C4-2B (cell line): ENCODE results near the gene TBC1D4.

Experiments used
- ZFX ChIP-seq: fragments of 450-650 bp; IDR thresholded peaks from 2 replicates; pipeline ENCODE4 v1.6.1; 2017
- TF ChIP-seq, protein P1 (sequence below): fragments of 450-650 bp; conservative IDR thresholded peaks from 2 replicates; pipeline ENCODE4 v1.5.1; 2017; ENCODE audit warnings: mild to moderate bottlenecking

DNA sequence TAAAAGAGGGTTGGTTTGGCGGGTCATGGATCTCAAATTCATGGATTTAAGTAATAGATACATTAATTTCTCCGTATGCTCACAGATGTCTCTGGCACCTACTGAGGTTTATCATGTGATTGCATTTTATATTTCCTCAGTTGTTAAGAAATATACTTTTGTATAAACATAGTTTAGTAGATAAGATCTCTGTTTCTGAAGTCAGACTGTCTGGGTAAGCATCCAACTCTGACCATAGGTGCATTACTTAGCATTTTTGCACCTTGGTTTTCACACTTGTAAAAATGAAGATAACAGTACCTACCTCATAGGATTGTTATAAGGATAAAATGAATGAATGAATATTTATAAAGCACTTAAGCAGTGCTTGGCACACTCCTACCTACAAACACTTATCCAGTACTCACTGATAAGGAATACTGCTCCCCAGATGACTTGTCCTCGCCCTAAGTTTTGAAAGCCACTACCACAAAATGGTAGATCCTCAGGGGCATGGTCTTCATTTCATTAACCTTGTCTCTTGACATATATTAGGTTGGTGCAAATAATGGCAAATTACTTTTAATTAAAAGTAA lies 29.2 kb upstream of the TBC1D4 start:
- TF ChIP-seq, protein P1, sequence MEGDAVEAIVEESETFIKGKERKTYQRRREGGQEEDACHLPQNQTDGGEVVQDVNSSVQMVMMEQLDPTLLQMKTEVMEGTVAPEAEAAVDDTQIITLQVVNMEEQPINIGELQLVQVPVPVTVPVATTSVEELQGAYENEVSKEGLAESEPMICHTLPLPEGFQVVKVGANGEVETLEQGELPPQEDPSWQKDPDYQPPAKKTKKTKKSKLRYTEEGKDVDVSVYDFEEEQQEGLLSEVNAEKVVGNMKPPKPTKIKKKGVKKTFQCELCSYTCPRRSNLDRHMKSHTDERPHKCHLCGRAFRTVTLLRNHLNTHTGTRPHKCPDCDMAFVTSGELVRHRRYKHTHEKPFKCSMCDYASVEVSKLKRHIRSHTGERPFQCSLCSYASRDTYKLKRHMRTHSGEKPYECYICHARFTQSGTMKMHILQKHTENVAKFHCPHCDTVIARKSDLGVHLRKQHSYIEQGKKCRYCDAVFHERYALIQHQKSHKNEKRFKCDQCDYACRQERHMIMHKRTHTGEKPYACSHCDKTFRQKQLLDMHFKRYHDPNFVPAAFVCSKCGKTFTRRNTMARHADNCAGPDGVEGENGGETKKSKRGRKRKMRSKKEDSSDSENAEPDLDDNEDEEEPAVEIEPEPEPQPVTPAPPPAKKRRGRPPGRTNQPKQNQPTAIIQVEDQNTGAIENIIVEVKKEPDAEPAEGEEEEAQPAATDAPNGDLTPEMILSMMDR: 0 out of 2 replicates have a peak, but pooled peaks have one; percentile 1
- no peak for TF ChIP-seq ZFX
